ENCODE data around the gene PCDHGC5.

PCDHGC5 gene

DNA sequence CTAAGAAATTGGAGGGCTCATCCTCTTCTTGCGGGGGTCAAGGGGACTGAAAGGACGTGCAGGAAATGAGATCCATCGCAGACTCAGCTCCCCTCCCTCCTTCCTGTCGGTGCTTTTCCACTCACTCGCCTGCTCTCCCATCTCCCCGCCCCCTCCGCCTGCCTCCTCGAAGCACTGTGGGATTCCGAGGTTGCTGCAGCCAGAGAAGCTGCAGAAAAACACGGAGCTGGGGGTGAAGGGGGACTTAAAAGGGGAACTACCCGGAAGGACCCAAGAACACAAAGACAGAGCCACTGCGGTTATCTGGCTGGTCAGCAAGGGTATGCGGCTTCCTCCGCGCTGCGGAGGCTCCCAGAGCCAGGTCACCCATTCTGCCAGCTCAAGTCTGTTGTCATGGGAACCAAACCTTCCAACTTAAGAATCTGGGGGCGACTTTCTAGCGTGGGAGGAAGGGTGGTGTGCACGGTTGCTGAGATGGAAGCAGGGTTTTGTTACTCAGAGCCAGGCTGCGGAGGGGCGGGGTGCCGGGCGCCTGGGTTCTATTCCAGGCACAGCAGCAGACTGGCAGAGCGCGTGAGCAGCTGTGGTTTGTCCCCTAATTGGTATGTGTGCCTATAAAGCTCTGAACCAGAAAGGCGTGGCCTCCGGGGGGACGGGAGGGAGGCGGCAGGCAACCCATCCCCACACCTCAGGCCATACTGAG, 24.9 kb downstream of the PCDHGC5 start:
- DNase-seq, result peak; percentile 85

GRCh38 chr5:141514330-141515133, 25.7 kb downstream of the PCDHGC5 start:
- peak; percentile 29 for DNase-seq

DNA sequence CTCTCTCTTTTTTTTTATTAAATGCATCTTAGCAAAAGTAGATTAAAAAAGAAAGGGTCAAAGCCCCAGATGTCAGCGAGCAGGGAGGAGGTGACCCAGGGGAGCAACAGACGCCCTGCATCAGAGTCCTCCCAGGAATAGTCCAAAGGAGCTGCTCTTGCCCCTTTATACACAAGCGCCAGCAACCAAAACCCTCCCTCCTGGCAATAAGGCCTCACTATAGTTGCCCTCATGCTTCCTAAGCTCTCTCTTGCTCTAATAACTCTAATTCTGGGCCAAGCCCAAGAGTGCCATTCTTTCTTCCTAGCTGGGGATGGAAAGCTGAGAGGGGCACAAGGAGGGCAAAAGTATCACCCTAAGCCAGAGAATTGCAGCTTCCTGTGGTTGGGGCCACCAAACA, 26.3 kb downstream of the PCDHGC5 start:
- DNase-seq, result no peak

DNA sequence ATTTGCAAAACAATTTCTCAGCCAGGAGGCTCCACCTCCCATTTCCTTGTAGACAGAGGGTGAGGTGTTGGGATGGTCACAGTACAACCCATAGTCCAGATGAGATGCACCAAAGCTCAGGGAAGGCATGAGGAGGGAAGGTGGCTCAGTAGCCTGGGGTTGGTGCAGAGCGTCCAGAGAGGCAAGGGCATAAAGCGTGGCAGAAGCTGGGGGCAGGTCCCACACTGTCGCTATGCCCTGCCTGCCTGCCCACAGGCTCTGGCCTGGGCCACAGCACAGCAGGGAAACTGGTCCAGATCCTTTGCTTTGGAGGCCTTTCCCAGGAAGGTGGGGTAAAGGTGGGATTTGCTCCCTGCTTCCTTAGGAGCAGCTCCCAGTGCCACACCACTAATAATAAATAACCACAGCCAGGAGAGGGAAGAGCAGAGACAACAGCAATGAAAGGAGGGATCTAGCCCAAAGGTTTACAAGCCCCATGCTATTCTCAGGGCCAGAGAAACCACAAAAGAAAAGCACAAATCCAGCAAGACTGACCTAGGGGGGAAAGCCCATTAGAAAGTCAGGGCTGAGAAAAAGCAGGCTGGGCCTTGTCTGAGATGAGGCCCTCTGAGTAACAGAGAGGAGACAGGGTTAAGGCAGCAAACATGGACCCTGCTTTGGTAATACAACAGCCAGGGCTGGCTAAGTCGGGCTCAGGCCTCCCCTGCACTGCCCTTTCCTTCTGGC, 27.2 kb downstream of the PCDHGC5 start:
- DNase-seq, result no peak

- no peak for DNase-seq
Measured at GRCh38 chr5:141516672-141517025, 27.8 kb downstream of the PCDHGC5 start.

DNA sequence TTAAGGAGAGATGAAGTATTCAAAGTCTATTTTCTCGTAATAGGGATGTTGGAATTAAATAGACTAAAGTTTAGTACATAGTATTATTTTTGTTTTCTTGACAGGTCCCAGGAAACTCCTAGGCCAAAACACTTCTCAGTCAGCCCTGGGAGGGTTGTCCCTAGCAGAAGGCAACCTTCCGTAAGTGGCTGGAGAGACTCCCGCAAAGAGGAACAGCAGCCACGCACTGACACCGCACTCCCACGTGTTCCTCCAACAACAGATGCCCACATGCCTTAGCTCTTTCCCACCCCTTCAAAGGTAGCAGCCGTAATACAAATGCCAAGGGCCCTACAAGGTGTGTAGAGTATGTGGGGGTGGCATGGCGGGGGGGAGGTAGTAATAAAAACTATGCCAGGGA, 28.4 kb downstream of the PCDHGC5 start:
- no peak for DNase-seq

GRCh38 chr5:141517880-141518617, 29.2 kb downstream of the PCDHGC5 start:
- DNase-seq, result no peak

- DNase-seq, result no peak
Measured at GRCh38 chr5:141518618-141519015, 29.7 kb downstream of the PCDHGC5 start.

- peak; percentile 75 for DNase-seq
Measured at GRCh38 chr5:141519605-141520565, 31.0 kb downstream of the PCDHGC5 start.

DNA sequence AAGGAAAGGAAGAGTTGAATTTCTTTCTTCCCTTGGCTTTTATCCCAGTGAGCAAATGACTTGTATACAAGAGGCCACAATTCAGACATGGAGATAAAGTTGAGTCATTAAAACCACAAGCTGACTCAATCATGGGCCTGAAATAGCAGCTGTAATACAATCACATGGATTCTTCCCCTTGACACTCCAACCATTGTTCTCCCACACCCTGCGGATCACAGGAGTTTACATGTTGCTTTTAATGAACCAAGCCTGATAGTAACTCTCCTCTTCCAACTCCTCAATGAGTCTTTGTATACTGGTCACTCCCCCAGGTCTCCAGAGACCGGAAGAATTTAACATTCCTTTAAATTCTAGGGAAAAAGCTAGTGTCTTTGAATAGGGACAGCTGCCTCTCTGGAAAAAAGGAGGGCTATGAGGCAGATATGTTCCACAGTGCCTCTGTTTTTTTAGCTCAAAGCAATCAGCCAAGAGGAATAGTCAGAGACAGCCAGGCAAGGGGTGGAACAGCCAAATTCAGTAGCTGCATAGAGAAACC, 32.4 kb downstream of the PCDHGC5 start:
- peak; percentile 92 for DNase-seq

- no peak for DNase-seq
Measured at GRCh38 chr5:141522301-141522700, 33.4 kb downstream of the PCDHGC5 start.

- no peak for DNase-seq
Measured at GRCh38 chr5:141523991-141524390, 35.1 kb downstream of the PCDHGC5 start.

DNA sequence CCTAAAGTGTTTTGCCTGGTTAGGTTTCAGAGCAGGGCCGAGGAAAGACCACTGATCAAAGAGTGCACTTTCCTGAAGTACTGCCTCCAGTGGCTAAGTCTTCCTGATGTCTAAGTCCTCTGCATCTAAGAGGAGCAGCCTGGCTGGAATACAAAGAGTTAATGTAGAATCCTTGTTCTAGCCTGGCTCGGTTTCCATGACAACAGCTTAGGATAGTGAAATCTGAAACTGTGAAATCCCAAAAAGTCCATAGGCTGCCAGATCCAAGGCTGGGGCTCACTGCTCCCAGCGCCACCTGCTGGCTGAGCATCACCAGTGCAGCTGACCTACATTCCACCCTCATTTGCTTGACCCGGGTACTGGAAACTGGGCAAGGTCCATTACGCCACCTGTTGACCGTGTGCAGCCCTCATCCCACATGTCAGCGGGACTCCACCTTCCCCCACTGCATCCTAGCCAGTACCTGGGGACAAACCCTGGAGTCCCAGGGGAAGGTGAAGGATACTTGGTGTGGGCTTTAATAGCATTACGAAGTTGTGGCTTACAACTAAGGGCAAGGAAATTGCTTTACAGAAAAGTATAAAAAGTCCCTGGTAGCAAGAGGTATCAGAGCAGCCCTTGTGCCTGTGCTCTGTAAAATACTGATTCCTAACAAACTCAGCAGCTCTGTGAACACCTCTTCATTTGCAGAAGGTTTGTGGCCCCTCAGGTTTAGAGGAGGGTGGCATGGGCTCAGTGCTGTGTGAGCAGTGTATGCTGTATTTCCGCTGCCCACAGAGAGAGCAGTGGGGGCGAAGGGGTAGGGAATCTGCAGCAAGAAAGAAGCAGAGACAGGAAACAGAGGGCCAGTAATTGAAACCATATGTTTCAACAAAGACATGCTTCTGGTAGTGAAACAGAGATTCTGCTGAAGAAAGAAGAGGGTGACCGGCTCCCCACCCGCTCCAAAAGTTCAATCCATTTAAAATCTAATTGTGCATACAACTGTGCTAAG, 36.0 kb downstream of the PCDHGC5 start:
- peak; percentile 70 for DNase-seq

- no peak for DNase-seq
Measured at GRCh38 chr5:141525653-141526052, 36.8 kb downstream of the PCDHGC5 start.

GRCh38 chr5:141527426-141527825, 38.5 kb downstream of the PCDHGC5 start:
- no peak for DNase-seq

DNA sequence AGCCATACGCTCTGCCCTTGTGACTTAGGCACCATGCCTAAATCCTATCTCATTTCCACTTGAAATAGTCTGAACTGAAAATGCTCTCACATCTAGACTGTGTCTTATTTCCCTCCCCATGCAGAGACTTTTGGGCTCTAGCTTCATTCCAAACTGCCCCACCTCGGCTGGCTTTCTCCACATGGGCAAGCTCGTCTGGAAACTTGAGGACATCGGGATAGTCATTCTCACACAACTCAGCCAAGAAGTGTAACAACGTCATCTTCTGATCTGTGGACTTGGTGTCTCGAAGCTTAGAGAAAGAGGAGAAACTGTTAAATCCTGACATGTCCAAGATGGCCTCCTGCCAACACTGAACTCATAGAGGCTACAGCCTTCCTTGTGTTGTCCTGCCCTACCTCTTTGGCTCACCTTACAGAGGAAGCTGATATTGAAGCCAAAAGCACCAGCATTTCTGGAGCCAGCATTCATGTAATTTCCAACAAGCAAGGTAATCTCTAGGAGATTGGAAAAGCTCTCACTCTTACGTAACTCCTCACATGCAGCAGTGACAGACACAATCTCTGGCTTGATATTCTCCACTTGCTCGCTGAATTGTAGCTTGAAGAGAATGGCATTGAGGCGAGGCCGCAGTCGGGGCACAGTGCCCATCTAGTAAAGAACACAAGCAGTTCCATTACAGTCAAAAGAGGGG, 39.6 kb downstream of the PCDHGC5 start:
- no peak for DNase-seq

- DNase-seq, result no peak
Measured at GRCh38 chr5:141529002-141529401, 40.1 kb downstream of the PCDHGC5 start.

GRCh38 chr5:141529873-141530272, 41.0 kb downstream of the PCDHGC5 start:
- no peak for DNase-seq

- peak; percentile 61 for DNase-seq
Measured at GRCh38 chr5:141532726-141533125, 43.8 kb downstream of the PCDHGC5 start.

- no peak for DNase-seq
Measured at GRCh38 chr5:141533897-141534296, 45.0 kb downstream of the PCDHGC5 start.
